IMR-90 (cell line): ENCODE results near the gene COL6A5. TPM values are rescaled to one million over a fixed set of nuclear protein-coding genes. Genes with fewer than 3 reads are reported as not detected.

Source experiments
- ATAC-seq: fragments of 200-7000 bp; cut with Tn5 transposase; 2 replicates; pipeline ENCODE4 v1.9.1; 2020; ENCODE audit warnings: low read depth, mild to moderate bottlenecking, moderate library complexity
- BruUV-seq: library from RNA; stranded (reverse); fragments of 400-500 nt; replicated peaks from 2 replicates; lab custom pipeline; 2021; lab: Mats Ljungman, UMichigan
- CTCF ChIA-PET: fragments of 300-600 bp; formaldehyde crosslinking; extraction: SDS; loops from one replicate; lab custom pipeline; 2021; ENCODE audit warnings: antibody characterized with exemption; lab: Yijun Ruan, JAX
- POLR2A ChIA-PET: fragments of 300-600 bp; sonication (Branson Sonifier 250); formaldehyde crosslinking; loops from one replicate; lab custom pipeline; 2022; ENCODE audit warnings: antibody characterized with exemption; ENCODE audit not compliant: unreplicated experiment; lab: Charles Lee
- DNase-seq: peaks from one replicate; pipeline ENCODE4 v3.0.0; 2013
- H2AFZ ChIP-seq: replicated peaks from 2 replicates; pipeline ENCODE3; 2013; ENCODE audit warnings: low read length, mild to moderate bottlenecking; ENCODE audit not compliant: poor library complexity
- H2AK5ac ChIP-seq: 2 replicates; pipeline ENCODE4 v1.6.1; 2013; ENCODE audit warnings: low read depth, low read length, inconsistent platforms
- H2AK9ac ChIP-seq: replicated peaks from 2 replicates; pipeline ENCODE3; 2013; ENCODE audit warnings: mild to moderate bottlenecking, low read depth, low read length, moderate library complexity; ENCODE audit not compliant: poor library complexity
- H2BK120ac ChIP-seq: 2 replicates; pipeline ENCODE4 v1.6.1; 2013; ENCODE audit warnings: low read depth, low read length, inconsistent platforms
- H2BK15ac ChIP-seq: 3 replicates; pipeline ENCODE4 v1.6.1; 2013; ENCODE audit warnings: low read depth, low read length, inconsistent platforms
- H2BK20ac ChIP-seq: 2 replicates; pipeline ENCODE4 v1.6.1; 2013; ENCODE audit warnings: low read depth, mild to moderate bottlenecking, inconsistent platforms, low read length, moderate library complexity
- H2BK5ac ChIP-seq: 2 replicates; pipeline ENCODE4 v1.6.1; 2013; ENCODE audit warnings: mild to moderate bottlenecking, low read depth, low read length, inconsistent platforms; ENCODE audit not compliant: poor library complexity, severe bottlenecking
- H3K14ac ChIP-seq: replicated peaks from 2 replicates; pipeline ENCODE4 v1.6.1; 2013; ENCODE audit warnings: low read depth, low read length, inconsistent platforms
- H3K18ac ChIP-seq: 2 replicates; pipeline ENCODE4 v1.6.1; 2013; ENCODE audit warnings: low read depth, low read length, control low read depth
- H3K23ac ChIP-seq: 2 replicates; pipeline ENCODE4 v1.6.1; 2013; ENCODE audit warnings: low read depth, low read length, inconsistent platforms
- H3K27ac ChIP-seq: 2 replicates; pipeline ENCODE4 v1.5.1; 2013; ENCODE audit warnings: mild to moderate bottlenecking, control low read depth, low read length; ENCODE audit not compliant: insufficient read depth
- H3K27me3 ChIP-seq: 2 replicates; pipeline ENCODE4 v1.6.1; 2013; ENCODE audit warnings: low read length; ENCODE audit not compliant: control insufficient read depth, insufficient read depth
- H3K36me3 ChIP-seq: 2 replicates; pipeline ENCODE4 v1.6.1; 2013; ENCODE audit warnings: low read length, mixed read lengths; ENCODE audit not compliant: control insufficient read depth, insufficient read depth
- H3K4ac ChIP-seq: 2 replicates; pipeline ENCODE4 v1.6.1; 2013; ENCODE audit warnings: low read depth, low read length, inconsistent platforms
- H3K4me1 ChIP-seq: 2 replicates; pipeline ENCODE4 v1.6.1; 2013; ENCODE audit warnings: low read length, mixed read lengths; ENCODE audit not compliant: control insufficient read depth, insufficient read depth
- H3K4me2 ChIP-seq: 2 replicates; pipeline ENCODE4 v1.6.1; 2013; ENCODE audit warnings: low read depth, mild to moderate bottlenecking, control low read depth, low read length, moderate library complexity
- H3K4me3 ChIP-seq: 2 replicates; pipeline ENCODE4 v1.5.1; 2013; ENCODE audit warnings: low read depth, mild to moderate bottlenecking, control low read depth, low read length, moderate library complexity; ENCODE audit not compliant: insufficient read depth
- H3K56ac ChIP-seq: 2 replicates; pipeline ENCODE4 v1.6.1; 2013; ENCODE audit warnings: low read length, inconsistent platforms; ENCODE audit not compliant: insufficient read depth; ENCODE audit errors: extremely low read depth
- H3K79me1 ChIP-seq, 2 experiments: 2 replicates each; pipeline ENCODE4 v1.6.1; 2013; ENCODE audit warnings: low read length in 2 of 2, inconsistent platforms in 1 of 2, low read depth in 1 of 2
- H3K9ac ChIP-seq: 2 replicates; pipeline ENCODE4 v1.6.1; 2013; ENCODE audit warnings: low read depth, low read length, control low read depth
- H3K9me1 ChIP-seq: 2 replicates; pipeline ENCODE4 v1.6.1; 2013; ENCODE audit warnings: low read length, inconsistent platforms; ENCODE audit not compliant: insufficient read depth
- H3K9me3 ChIP-seq: 2 replicates; pipeline ENCODE4 v1.6.1; 2013; ENCODE audit warnings: low read length; ENCODE audit not compliant: control insufficient read depth, insufficient read depth
- H4K20me1 ChIP-seq: 2 replicates; pipeline ENCODE4 v1.6.1; 2013; ENCODE audit warnings: low read length, inconsistent platforms; ENCODE audit not compliant: insufficient read depth
- H4K5ac ChIP-seq: 2 replicates; pipeline ENCODE4 v1.6.1; 2013; ENCODE audit warnings: mild to moderate bottlenecking, low read depth, low read length, control low read depth
- H4K8ac ChIP-seq, 2 experiments: 2 replicates each; pipeline ENCODE4 v1.6.1; 2013; ENCODE audit warnings: low read depth in 2 of 2, low read length in 2 of 2, control low read depth in 1 of 2, inconsistent platforms in 1 of 2
- H4K91ac ChIP-seq: 2 replicates; pipeline ENCODE4 v1.6.1; 2013; ENCODE audit warnings: low read depth, low read length, inconsistent platforms; ENCODE audit not compliant: insufficient read depth
- ELK1 ChIP-seq: fragments of 150-350 bp; IDR thresholded peaks from 2 replicates; pipeline ENCODE4 v1.6.1; 2016; ENCODE audit warnings: low read depth, mild to moderate bottlenecking, low read length, moderate library complexity, borderline replicate concordance
- FOS ChIP-seq: fragments of 150-350 bp; IDR thresholded peaks from 2 replicates; pipeline ENCODE4 v1.6.1; 2016; ENCODE audit warnings: low read depth, low read length
- NFE2L2 ChIP-seq: fragments of 150-350 bp; IDR thresholded peaks from 2 replicates; pipeline ENCODE4 v1.6.1; 2016; ENCODE audit warnings: low read depth, mild to moderate bottlenecking, low read length
- RAD21 ChIP-seq: IDR thresholded peaks from 2 replicates; pipeline ENCODE4 v1.6.1; 2012; ENCODE audit warnings: low read length, improper control_type of control experiment
- SMC3 ChIP-seq: fragments of 150-350 bp; IDR thresholded peaks from 2 replicates; pipeline ENCODE4 v1.6.1; 2016; ENCODE audit warnings: low read depth, mild to moderate bottlenecking, antibody characterized with exemption, low read length, moderate library complexity
- WGBS, 2 experiments: methylation state at CpG; one replicate each; pipeline versions ENCODE4 v1.1.5 to v1.1.7; 2013; ENCODE audit warnings: missing lambda C conversion rate in 2 of 2; ENCODE audit not compliant: insufficient read length in 1 of 2; ENCODE audit errors: extremely low coverage in 2 of 2; 5-methylcytosine and 5-hydroxymethylcytosine counted together
- dilution Hi-C: fragments of 300-500 bp; cut with HindIII; formaldehyde crosslinking; loops from one replicate; pipeline ENCODE4 v1.14.3; 2018; ENCODE audit warnings: low sequenced_read_pairs; ENCODE audit not compliant: unreplicated experiment
- in situ Hi-C: fragments of 300-500 bp; cut with MboI; formaldehyde crosslinking; loops from 3 replicates; pipeline ENCODE4 v1.14.3; 2019; ENCODE audit warnings: low sequenced_read_pairs, inconsistent platforms, mixed read lengths
- intact Hi-C: fragments of 100-400 bp; cut with micrococcal nuclease; formaldehyde crosslinking; loops from 2 replicates; pipeline ENCODE4 v1.10.0; 2022
- polyA plus RNA-seq, 3 experiments: library from polyadenylated mRNA; depleted of rRNA; stranded (reverse); fragments of >200 nt; gene quantifications; 2 replicates each; pipeline ENCODE4 v1.2.3, GENCODE V29; 2012; ENCODE audit warnings: low replicate concordance in 1 of 3
- total RNA-seq: library from RNA; depleted of rRNA; stranded (reverse); fragments of >200 nt; gene quantifications from 2 replicates; pipeline ENCODE4 v1.2.3, GENCODE V29; 2012

The COL6A5 gene
- total and polyA plus RNA-seq, 2 of the 4 experiments (the other 2 are of a cell fraction) = not detected

- no peak overlapping the region for H3K4me3 ChIP-seq
- H3K4ac ChIP-seq = no peak overlapping the region
- no peak overlapping the region for H2BK20ac ChIP-seq
- H4K8ac ChIP-seq = no peak overlapping the region
- H3K36me3 ChIP-seq = no peaks in the 10 kb centered on the region
- BruUV-seq = no TSS peak
- H3K27ac ChIP-seq = no peak overlapping the region
- no peaks in the 10 kb centered on the region for H3K9me1 ChIP-seq
- DNase-seq = no peak
- ChIA-PET CTCF (no interaction called here), POLR2A (no interaction called here)
- no peaks in the 10 kb centered on the region for H3K9me3 ChIP-seq
- no peaks in the 10 kb centered on the region for H3K27me3 ChIP-seq
- H3K18ac ChIP-seq = no peak overlapping the region
- no peak overlapping the region for H3K56ac ChIP-seq
- in situ Hi-C loops = no loop called here
- no CpG with 5 or more reads among the region's 3 CpGs for WGBS, 2 experiments
- no peaks in the 10 kb centered on the region for H4K20me1 ChIP-seq
- no peak overlapping the region for H3K9ac ChIP-seq
- no peak overlapping the region for H2AK5ac ChIP-seq
- no peak overlapping the region for H4K5ac ChIP-seq
- H4K91ac ChIP-seq = no peak overlapping the region
- H3K4me2 ChIP-seq = no peak overlapping the region
- no peak overlapping the region for H3K23ac ChIP-seq
- no peak overlapping the region for H2AFZ ChIP-seq
- no peak overlapping the region for H2BK5ac ChIP-seq
- no peak overlapping the region for H2AK9ac ChIP-seq
- dilution Hi-C loops = no loop called here
- H3K14ac ChIP-seq = no peak overlapping the region
- no peak overlapping the region for H2BK15ac ChIP-seq
- no peak overlapping the region for H2BK120ac ChIP-seq
- ATAC-seq = no peak
- TF ChIP-seq RAD21 (no peak), NFE2L2 (no peak), ELK1 (no peak), FOS (no peak), SMC3 (no peak)
- no peaks in the 10 kb centered on the region for H3K4me1 ChIP-seq
- H3K79me1 ChIP-seq = no peaks in the 10 kb centered on the region
- intact Hi-C loops = no loop called here
Measured at GRCh38 chr3:130384476-130385025, 39.1 kb downstream of the COL6A5 start.
